Mesendoderm (in vitro differentiated cells): ENCODE measurements around the gene SLC39A12.

ENCODE experiments used
- DNase-seq: peaks from one replicate; pipeline ENCODE4 v3.0.0; 2013
- H2AK5ac ChIP-seq: 2 replicates; pipeline ENCODE4 v1.6.1; 2013; ENCODE audit warnings: low read length, inconsistent platforms
- H2BK120ac ChIP-seq: 2 replicates; pipeline ENCODE4 v1.6.1; 2013; ENCODE audit warnings: low read depth, mild to moderate bottlenecking, low read length, moderate library complexity, mixed read lengths
- H2BK15ac ChIP-seq: replicated peaks from 2 replicates; pipeline ENCODE4 v1.6.1; 2013; ENCODE audit warnings: low read depth, mild to moderate bottlenecking, moderate library complexity
- H2BK5ac ChIP-seq: 2 replicates; pipeline ENCODE4 v1.6.1; 2013; ENCODE audit warnings: low read length, inconsistent platforms
- H3K18ac ChIP-seq: 2 replicates; pipeline ENCODE4 v1.6.1; 2013; ENCODE audit warnings: mild to moderate bottlenecking, low read length, mixed read lengths
- H3K23ac ChIP-seq: one replicate; pipeline ENCODE4 v1.6.1; 2013; ENCODE audit warnings: low read length
- H3K27ac ChIP-seq: 2 replicates; pipeline ENCODE4 v1.5.1; 2013; ENCODE audit warnings: low read depth, mild to moderate bottlenecking, inconsistent platforms, low read length, moderate library complexity
- H3K27me3 ChIP-seq: 2 replicates; pipeline ENCODE4 v1.6.1; 2013; ENCODE audit warnings: low read length, control low read depth, mild to moderate bottlenecking, inconsistent platforms; ENCODE audit not compliant: insufficient read depth, poor library complexity
- H3K36me3 ChIP-seq: 2 replicates; pipeline ENCODE4 v1.6.1; 2013; ENCODE audit warnings: low read length, inconsistent platforms; ENCODE audit not compliant: control insufficient read depth, insufficient read depth
- H3K4ac ChIP-seq: one replicate; pipeline ENCODE4 v1.6.1; 2013; ENCODE audit warnings: low read depth, mild to moderate bottlenecking, low read length, moderate library complexity
- H3K4me1 ChIP-seq: 2 replicates; pipeline ENCODE4 v1.6.1; 2013; ENCODE audit warnings: low read depth, low read length, inconsistent platforms; ENCODE audit not compliant: control insufficient read depth
- H3K4me2 ChIP-seq: 2 replicates; pipeline ENCODE4 v1.6.1; 2013; ENCODE audit warnings: low read length
- H3K4me3 ChIP-seq: 2 replicates; pipeline ENCODE4 v1.5.1; 2013; ENCODE audit warnings: mild to moderate bottlenecking, low read length
- H3K56ac ChIP-seq: one replicate; pipeline ENCODE4 v1.6.1; 2013; ENCODE audit warnings: low read length
- H3K79me1 ChIP-seq: 2 replicates; pipeline ENCODE4 v1.6.1; 2013; ENCODE audit warnings: low read length, inconsistent platforms
- H3K79me2 ChIP-seq: 2 replicates; pipeline ENCODE4 v1.6.1; 2013; ENCODE audit warnings: mild to moderate bottlenecking, low read length; ENCODE audit not compliant: control insufficient read depth, insufficient read depth
- H3K9ac ChIP-seq: 2 replicates; pipeline ENCODE4 v1.6.1; 2013; ENCODE audit warnings: low read length, inconsistent platforms
- H4K5ac ChIP-seq: one replicate; pipeline ENCODE4 v1.6.1; 2013; ENCODE audit warnings: low read length
- H4K8ac ChIP-seq: one replicate; pipeline ENCODE4 v1.6.1; 2013; ENCODE audit warnings: low read depth, mild to moderate bottlenecking, control low read depth, low read length, moderate library complexity
- WGBS: extraction: QIAGEN DNeasy Blood & Tissue Kit; methylation state at CpG from one replicate; pipeline ENCODE4 v1.1.7; 2013; ENCODE audit warnings: low lambda C conversion rate, missing lambda C conversion rate; ENCODE audit not compliant: insufficient coverage; ENCODE audit errors: extremely low coverage; 5-methylcytosine and 5-hydroxymethylcytosine counted together

SLC39A12 gene

DNA sequence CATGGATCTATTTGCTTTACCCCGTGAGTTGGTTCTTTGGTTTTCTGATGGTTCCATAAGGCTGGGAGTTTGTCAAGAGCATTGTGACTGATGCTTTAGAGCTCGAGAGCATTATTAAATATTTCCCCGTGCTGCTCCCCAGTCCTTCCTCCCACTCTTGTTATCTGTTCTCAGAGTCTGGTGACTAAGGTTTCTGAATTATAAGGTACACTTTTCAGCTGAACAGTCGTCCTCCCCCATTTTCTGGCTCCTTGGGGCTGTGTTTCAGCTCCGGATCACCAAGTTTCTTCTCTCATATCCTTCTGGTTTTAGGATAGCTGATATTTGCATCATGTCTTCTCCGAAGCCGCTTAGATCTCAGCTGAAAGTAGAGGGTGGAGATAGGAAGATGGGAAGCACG lies 130.7 kb downstream of the SLC39A12 start:
- Histone ChIP-seq H3K56ac (no peak overlapping the region), H3K27ac (no peak overlapping the region), H3K23ac (no peak overlapping the region), H3K9ac (no peak overlapping the region), H3K18ac (no peak overlapping the region), H3K4ac (no peak overlapping the region), H2AK5ac (no peak overlapping the region), H4K8ac (no peak overlapping the region), H2BK5ac (no peak overlapping the region), H3K4me3 (no peak overlapping the region), H3K27me3 (no peaks in the 10 kb centered on the region), H2BK120ac (no peak overlapping the region), H3K4me2 (no peak overlapping the region), H3K4me1 (no peaks in the 10 kb centered on the region), H4K5ac (no peak overlapping the region), H2BK15ac (no peak overlapping the region), H3K36me3 (no peaks in the 10 kb centered on the region), H3K79me1 (no peaks in the 10 kb centered on the region), H3K79me2 (no peaks in the 10 kb centered on the region)
- no CpG with 5 or more reads among the region's 8 CpGs for WGBS
- no peak for DNase-seq

DNA sequence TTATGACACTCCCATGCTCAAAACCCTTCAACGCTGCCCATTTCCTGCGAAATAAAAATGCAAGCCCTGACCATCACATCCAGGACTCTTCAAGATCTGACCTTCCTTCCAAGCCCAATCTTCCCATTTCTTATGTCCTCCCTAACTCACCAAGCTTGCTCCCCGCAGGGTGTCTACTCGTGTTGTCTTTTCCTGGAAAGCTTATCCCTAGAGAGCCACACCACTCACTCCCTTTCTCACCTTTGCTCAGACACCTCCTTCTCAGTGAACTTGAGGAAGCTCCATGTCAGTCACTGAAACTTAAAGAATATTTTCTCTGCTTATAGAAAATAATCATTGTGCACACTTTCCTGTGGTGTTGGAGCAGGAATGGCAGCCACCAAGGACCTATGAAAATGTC lies 134.1 kb downstream of the SLC39A12 start:
- no peak for DNase-seq

DNA sequence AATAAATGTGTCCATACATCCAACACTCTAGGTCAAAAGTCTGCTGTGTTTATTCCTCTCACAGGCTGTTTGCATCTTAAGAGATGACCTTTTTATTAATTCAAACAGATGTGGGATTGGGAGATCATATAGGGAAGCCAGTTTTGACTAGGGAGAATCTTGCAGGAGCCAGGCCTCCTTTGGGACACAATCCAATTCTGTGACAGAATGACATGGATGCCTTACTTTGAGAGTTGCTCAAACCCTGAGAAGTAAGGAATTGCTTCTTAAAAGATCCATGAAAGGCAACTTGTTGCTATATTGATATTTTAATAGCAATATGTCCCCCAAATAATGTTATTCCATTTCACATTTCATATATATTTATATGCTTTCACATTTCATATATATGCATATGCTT lies 135.0 kb downstream of the SLC39A12 start:
- Histone ChIP-seq H3K9ac (no peak overlapping the region), H2BK120ac (no peak overlapping the region), H3K36me3 (no peaks in the 10 kb centered on the region), H3K56ac (no peak overlapping the region), H3K27ac (no peak overlapping the region), H3K4ac (no peak overlapping the region), H4K8ac (no peak overlapping the region), H3K23ac (no peak overlapping the region), H3K79me2 (no peaks in the 10 kb centered on the region), H3K27me3 (no peaks in the 10 kb centered on the region), H2AK5ac (no peak overlapping the region), H2BK15ac (no peak overlapping the region), H3K18ac (no peak overlapping the region), H3K4me2 (no peak overlapping the region), H3K4me1 (no peaks in the 10 kb centered on the region), H3K4me3 (no peak overlapping the region), H3K79me1 (no peaks in the 10 kb centered on the region), H4K5ac (no peak overlapping the region), H2BK5ac (no peak overlapping the region)
- DNase-seq, result no peak

More for the DNA sequence above, 134.1 kb downstream of the SLC39A12 start:
- no peaks in the 10 kb centered on the region for H3K79me1 ChIP-seq
- H3K4me2 ChIP-seq, result no peak overlapping the region
- H3K27me3 ChIP-seq, result no peaks in the 10 kb centered on the region
- no peak overlapping the region for H2BK5ac ChIP-seq
- H3K9ac ChIP-seq, result no peak overlapping the region
- no peak overlapping the region for H2AK5ac ChIP-seq
- no peak overlapping the region for H4K5ac ChIP-seq
- no peak overlapping the region for H3K18ac ChIP-seq
- WGBS, result no CpG with 5 or more reads among the region's 4 CpGs
- H3K27ac ChIP-seq, result no peak overlapping the region
- no peak overlapping the region for H3K4me3 ChIP-seq
- no peak overlapping the region for H3K4ac ChIP-seq
- H3K79me2 ChIP-seq, result no peaks in the 10 kb centered on the region
- no peaks in the 10 kb centered on the region for H3K4me1 ChIP-seq
- no peak overlapping the region for H3K56ac ChIP-seq
- no peak overlapping the region for H3K23ac ChIP-seq
- H4K8ac ChIP-seq, result no peak overlapping the region
- no peak overlapping the region for H2BK120ac ChIP-seq
- no peaks in the 10 kb centered on the region for H3K36me3 ChIP-seq
- H2BK15ac ChIP-seq, result no peak overlapping the region

DNA sequence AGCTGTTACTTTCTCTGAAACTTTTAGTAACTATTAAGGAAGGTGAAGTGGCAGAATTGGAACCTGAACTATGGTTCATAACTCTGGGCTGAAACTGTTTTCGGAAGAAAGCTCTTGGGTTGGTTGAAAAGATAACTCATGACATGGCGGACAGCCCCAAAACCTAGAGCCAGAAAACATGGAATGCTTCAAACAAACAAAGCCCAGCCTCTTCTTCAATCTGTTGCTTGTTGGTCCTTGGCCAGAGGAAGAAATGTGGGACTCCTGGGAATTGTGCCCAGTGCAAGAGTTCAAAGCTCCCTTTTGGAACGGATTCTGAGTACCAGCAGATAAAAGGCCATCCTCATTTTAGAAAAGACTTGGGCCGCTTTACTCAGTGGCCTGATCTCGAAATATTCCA lies 135.6 kb downstream of the SLC39A12 start:
- no peak overlapping the region for H3K56ac ChIP-seq
- H2BK120ac ChIP-seq, result no peak overlapping the region
- H3K4me1 ChIP-seq, result no peaks in the 10 kb centered on the region
- DNase-seq, result no peak
- H3K79me1 ChIP-seq, result no peaks in the 10 kb centered on the region
- H3K18ac ChIP-seq, result no peak overlapping the region
- H3K9ac ChIP-seq, result no peak overlapping the region
- no peak overlapping the region for H3K23ac ChIP-seq
- no peak overlapping the region for H3K4me2 ChIP-seq
- H4K8ac ChIP-seq, result no peak overlapping the region
- no peak overlapping the region for H4K5ac ChIP-seq
- H3K27me3 ChIP-seq, result no peaks in the 10 kb centered on the region
- H2BK15ac ChIP-seq, result no peak overlapping the region
- no peaks in the 10 kb centered on the region for H3K36me3 ChIP-seq
- WGBS, result no CpG with 5 or more reads among the region's 5 CpGs
- no peak overlapping the region for H2BK5ac ChIP-seq
- H3K4ac ChIP-seq, result no peak overlapping the region
- H2AK5ac ChIP-seq, result no peak overlapping the region
- H3K4me3 ChIP-seq, result no peak overlapping the region
- no peak overlapping the region for H3K27ac ChIP-seq
- H3K79me2 ChIP-seq, result no peaks in the 10 kb centered on the region
